Parathyroid adenoma (tissue), 2 donors: Measurements from ENCODE around the gene TOP3B.

ENCODE experiments used
- H2AFZ ChIP-seq: fragments of 300-600 bp; sonication (generic); one replicate; pipeline ENCODE4 v1.7.0; 2017; ENCODE audit warnings: antibody characterized with exemption, mild to moderate bottlenecking
- H3K27ac ChIP-seq: fragments of 300-600 bp; sonication (generic); one replicate; pipeline ENCODE4 v1.7.0; 2017
- H3K27me3 ChIP-seq: fragments of 300-600 bp; sonication (generic); one replicate; pipeline ENCODE4 v1.7.0; 2017; ENCODE audit warnings: low read length; ENCODE audit not compliant: control insufficient read depth, insufficient read depth
- H3K36me3 ChIP-seq: fragments of 300-600 bp; sonication (generic); one replicate; pipeline ENCODE4 v1.7.0; 2017; ENCODE audit warnings: low read length; ENCODE audit not compliant: control insufficient read depth, insufficient read depth
- H3K4me1 ChIP-seq: fragments of 300-600 bp; sonication (generic); one replicate; pipeline ENCODE4 v1.7.0; 2017; ENCODE audit warnings: control low read depth
- H3K4me2 ChIP-seq: fragments of 300-600 bp; sonication (generic); one replicate; pipeline ENCODE4 v1.7.0; 2017; ENCODE audit warnings: low read length
- H3K4me3 ChIP-seq: fragments of 300-600 bp; sonication (generic); one replicate; pipeline ENCODE4 v1.7.0; 2017; ENCODE audit warnings: low read depth, low read length
- H3K79me2 ChIP-seq: fragments of 300-600 bp; sonication (generic); one replicate; pipeline ENCODE4 v1.7.0; 2017; ENCODE audit warnings: control low read depth
- H3K9ac ChIP-seq: fragments of 300-600 bp; sonication (generic); one replicate; pipeline ENCODE4 v1.7.0; 2017; ENCODE audit warnings: mild to moderate bottlenecking
- H3K9me3 ChIP-seq: fragments of 300-600 bp; sonication (generic); one replicate; pipeline ENCODE4 v1.7.0; 2017; ENCODE audit warnings: low read length; ENCODE audit not compliant: control insufficient read depth
- CTCF ChIP-seq: fragments of 300-600 bp; sonication (generic); IDR thresholded peaks from one replicate; pipeline ENCODE4 v1.7.0; 2017; ENCODE audit warnings: antibody characterized with exemption, mild to moderate bottlenecking
- donor health status: primary hyperparathyroidism.

Gene TOP3B

GRCh38 chr22:21938906-21939305, 43.7 kb downstream of the TOP3B start:
- peak overlapping the region; percentile 84 for H3K27ac ChIP-seq
- H3K4me2 ChIP-seq = peak overlapping the region; percentile 84
- no peak for TF ChIP-seq CTCF
- H2AFZ ChIP-seq = no peak overlapping the region
- no peaks in the 10 kb centered on the region for H3K36me3 ChIP-seq
- H3K79me2 ChIP-seq = no peaks in the 10 kb centered on the region
- H3K9me3 ChIP-seq = no peaks in the 10 kb centered on the region
- H3K9ac ChIP-seq = no peak overlapping the region
- H3K4me1 ChIP-seq = peaks cover 8% of the 10 kb centered on the region
- no peaks in the 10 kb centered on the region for H3K27me3 ChIP-seq
- no peak overlapping the region for H3K4me3 ChIP-seq

- no peaks in the 10 kb centered on the region for H3K27me3 ChIP-seq
- peaks cover 8% of the 10 kb centered on the region for H3K4me1 ChIP-seq
Observed at GRCh38 chr22:21938071-21938822, 44.3 kb downstream of the TOP3B start.

GRCh38 chr22:21937821-21938070, 44.8 kb downstream of the TOP3B start:
- no peak overlapping the region for H3K9ac ChIP-seq
- TF ChIP-seq CTCF = no peak

More at GRCh38 chr22:21938071-21938822, 44.3 kb downstream of the TOP3B start:
- peak overlapping the region; percentile 84 for H3K4me2 ChIP-seq
- TF ChIP-seq CTCF = peak; percentile 83
- peak overlapping the region; percentile 78 for H2AFZ ChIP-seq
- H3K36me3 ChIP-seq = no peaks in the 10 kb centered on the region
- H3K4me3 ChIP-seq = peak overlapping the region; percentile 59
- H3K9ac ChIP-seq = no peak overlapping the region
- H3K79me2 ChIP-seq = no peaks in the 10 kb centered on the region
- H3K27ac ChIP-seq = peak overlapping the region; percentile 84
- H3K9me3 ChIP-seq = no peaks in the 10 kb centered on the region

GRCh38 chr22:21937041-21937820, 45.4 kb downstream of the TOP3B start:
- Histone ChIP-seq H3K9me3 (no peaks in the 10 kb centered on the region), H3K36me3 (no peaks in the 10 kb centered on the region), H2AFZ (peak overlapping the region; percentile 78), H3K4me3 (no peak overlapping the region), H3K9ac (no peak overlapping the region), H3K79me2 (no peaks in the 10 kb centered on the region), H3K4me1 (peaks cover 8% of the 10 kb centered on the region), H3K4me2 (peak overlapping the region; percentile 84), H3K27ac (peak overlapping the region; percentile 84), H3K27me3 (no peaks in the 10 kb centered on the region)
- TF ChIP-seq CTCF = no peak

More at GRCh38 chr22:21937821-21938070, 44.8 kb downstream of the TOP3B start:
- H3K27me3 ChIP-seq = no peaks in the 10 kb centered on the region
- peaks cover 8% of the 10 kb centered on the region for H3K4me1 ChIP-seq
- peak overlapping the region; percentile 78 for H2AFZ ChIP-seq
- no peaks in the 10 kb centered on the region for H3K36me3 ChIP-seq
- H3K4me3 ChIP-seq = peak overlapping the region; percentile 59
- peak overlapping the region; percentile 84 for H3K4me2 ChIP-seq
- no peaks in the 10 kb centered on the region for H3K79me2 ChIP-seq
- peak overlapping the region; percentile 84 for H3K27ac ChIP-seq
- H3K9me3 ChIP-seq = no peaks in the 10 kb centered on the region
